Activated CD4-positive, alpha-beta T cell treated with anti-CD3 and anti-CD28 coated beads, Interleukin-2, amount 10 ng/mL, durations not matched to agents 7 days and 5 days (primary cell): ENCODE results near the gene ENTREP1. TPM values are rescaled to one million over a fixed set of nuclear protein-coding genes. Genes with fewer than 3 reads are reported as not detected.

Experiments used
- CTCF ChIA-PET: fragments of 350-600 bp; sonication (Branson Sonifier 250); formaldehyde crosslinking; loops from one replicate; lab custom pipeline; 2021; ENCODE audit warnings: antibody characterized with exemption; lab: Charles Lee
- POLR2A ChIA-PET: fragments of 350-600 bp; sonication (Branson Sonifier 250); formaldehyde crosslinking; loops from one replicate; lab custom pipeline; 2021; ENCODE audit warnings: antibody characterized with exemption; lab: Charles Lee
- DNase-seq: peaks from one replicate; pipeline ENCODE4 v3.0.0-alpha.2; 2020
- H3K27ac Mint-ChIP-seq: one replicate; pipeline ENCODE4 v1.8.0; 2021; ENCODE audit warnings: mild to moderate bottlenecking, moderate library complexity, mixed read lengths
- H3K27me3 Mint-ChIP-seq: one replicate; pipeline ENCODE4 v1.8.0; 2021; ENCODE audit warnings: mixed read lengths
- H3K36me3 Mint-ChIP-seq: one replicate; pipeline ENCODE4 v1.8.0; 2021; ENCODE audit warnings: low read depth, mixed read lengths
- H3K4me1 Mint-ChIP-seq: one replicate; pipeline ENCODE4 v1.8.0; 2021; ENCODE audit warnings: mixed read lengths
- H3K4me3 Mint-ChIP-seq: one replicate; pipeline ENCODE4 v1.8.0; 2021; ENCODE audit warnings: mild to moderate bottlenecking, moderate library complexity, mixed read lengths
- H3K9me3 Mint-ChIP-seq: one replicate; pipeline ENCODE4 v1.8.0; 2021; ENCODE audit warnings: mixed read lengths
- total RNA-seq, 2 experiments: library from RNA; stranded (reverse); gene quantifications; one replicate each; pipeline ENCODE4 v1.2.3, GENCODE V29; 2021

The ENTREP1 gene
- total RNA-seq, 2 experiments from 2014 or later: not detected

- H3K27ac Mint-ChIP-seq: no peak overlapping the region
- H3K4me1 Mint-ChIP-seq: no peaks in the 10 kb centered on the region
- ChIA-PET POLR2A (no interaction called here), CTCF (no interaction called here)
- DNase-seq: no peak
- H3K9me3 Mint-ChIP-seq: no peaks in the 10 kb centered on the region
- no peaks in the 10 kb centered on the region for H3K36me3 Mint-ChIP-seq
- H3K27me3 Mint-ChIP-seq: peaks cover 21% of the 10 kb centered on the region
- no peak overlapping the region for H3K4me3 Mint-ChIP-seq
Observed at GRCh38 chr9:69357030-69357775, 32.2 kb downstream of the ENTREP1 start.

GRCh38 chr9:69357821-69358220 lies 32.8 kb downstream of the ENTREP1 start:
- no peak for DNase-seq
- Mint-ChIP-seq H3K4me3 (no peak overlapping the region), H3K36me3 (no peaks in the 10 kb centered on the region), H3K27me3 (peaks cover 21% of the 10 kb centered on the region), H3K4me1 (no peaks in the 10 kb centered on the region), H3K9me3 (no peaks in the 10 kb centered on the region), H3K27ac (no peak overlapping the region)
- CTCF ChIA-PET: no interaction called here
- POLR2A ChIA-PET: no interaction called here

DNA sequence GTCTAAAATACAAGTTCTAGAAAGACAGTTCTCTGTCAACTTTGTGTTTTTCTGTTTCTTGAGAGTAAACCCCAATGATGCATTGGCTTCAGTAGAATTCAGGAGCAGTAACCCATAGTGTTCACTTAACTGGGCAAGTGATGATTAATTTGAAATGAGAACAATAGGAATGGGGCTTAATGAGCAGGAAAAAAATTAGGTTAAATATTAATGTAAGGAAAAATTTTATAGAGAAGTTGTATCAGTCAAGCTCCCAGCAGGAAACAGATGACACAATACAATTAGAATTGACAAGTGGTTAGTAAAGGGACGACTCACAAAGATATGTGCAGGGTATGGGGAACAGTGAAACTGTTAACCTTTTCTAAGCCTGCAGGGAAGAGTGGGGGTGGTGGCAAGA lies 38.2 kb downstream of the ENTREP1 start:
- H3K27me3 Mint-ChIP-seq: peaks cover 31% of the 10 kb centered on the region
- H3K4me1 Mint-ChIP-seq: no peaks in the 10 kb centered on the region
- CTCF ChIA-PET: no interaction called here
- H3K9me3 Mint-ChIP-seq: no peaks in the 10 kb centered on the region
- no peak overlapping the region for H3K4me3 Mint-ChIP-seq
- H3K27ac Mint-ChIP-seq: no peak overlapping the region
- POLR2A ChIA-PET: no interaction called here
- no peaks in the 10 kb centered on the region for H3K36me3 Mint-ChIP-seq
- DNase-seq: no peak

DNA sequence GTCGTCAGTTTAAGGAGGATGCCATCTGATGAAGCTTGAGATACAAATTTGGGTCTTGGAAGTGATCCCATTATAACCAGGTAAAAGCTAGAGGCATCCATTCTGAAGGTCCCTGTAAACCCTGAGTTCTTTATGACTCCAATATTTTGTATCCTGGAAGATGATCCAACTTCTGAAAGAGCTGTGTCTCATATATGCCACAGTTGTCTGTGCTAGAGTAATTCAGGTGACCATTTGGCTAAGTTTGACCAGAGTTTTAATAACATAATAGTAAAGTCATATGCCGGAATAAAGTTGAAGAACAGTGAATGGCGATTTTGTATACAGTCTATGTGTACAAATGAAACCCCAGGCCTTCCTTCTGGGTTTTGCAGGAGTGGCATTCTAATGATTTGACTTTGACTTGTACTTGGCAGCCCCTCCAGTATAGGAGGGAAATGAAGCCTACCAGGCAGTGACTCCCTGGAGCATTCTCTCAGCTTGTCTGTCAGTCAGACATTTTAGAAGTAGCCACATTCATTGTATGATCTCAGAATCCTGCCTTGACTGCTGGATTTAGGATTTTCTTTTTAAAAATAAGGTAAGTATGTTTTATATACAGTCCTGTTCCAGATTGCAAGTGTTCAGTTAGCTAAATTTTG lies 39.6 kb downstream of the ENTREP1 start:
- Mint-ChIP-seq H3K36me3 (no peaks in the 10 kb centered on the region), H3K27me3 (peaks cover 27% of the 10 kb centered on the region), H3K4me1 (no peaks in the 10 kb centered on the region), H3K27ac (no peak overlapping the region), H3K9me3 (no peaks in the 10 kb centered on the region), H3K4me3 (no peak overlapping the region)
- CTCF ChIA-PET: no interaction called here
- POLR2A ChIA-PET: no interaction called here
- no peak for DNase-seq

GRCh38 chr9:69370430-69370829 lies 45.4 kb downstream of the ENTREP1 start:
- no peaks in the 10 kb centered on the region for H3K4me1 Mint-ChIP-seq
- peaks cover 22% of the 10 kb centered on the region for H3K27me3 Mint-ChIP-seq
- H3K27ac Mint-ChIP-seq: no peak overlapping the region
- DNase-seq: no peak
- no peak overlapping the region for H3K4me3 Mint-ChIP-seq
- CTCF ChIA-PET: no interaction called here
- no peaks in the 10 kb centered on the region for H3K9me3 Mint-ChIP-seq
- no peaks in the 10 kb centered on the region for H3K36me3 Mint-ChIP-seq
- POLR2A ChIA-PET: no interaction called here

GRCh38 chr9:69371001-69371400 lies 46.0 kb downstream of the ENTREP1 start:
- Mint-ChIP-seq H3K4me1 (no peaks in the 10 kb centered on the region), H3K27ac (no peak overlapping the region), H3K4me3 (no peak overlapping the region), H3K36me3 (no peaks in the 10 kb centered on the region), H3K27me3 (peaks cover 21% of the 10 kb centered on the region), H3K9me3 (no peaks in the 10 kb centered on the region)
- ChIA-PET POLR2A (no interaction called here), CTCF (interaction anchor here (0.6 kb wide), 1 partner anchor 326 kb away, joined by 3 read pairs; no protein-coding TSS in a partner anchor)
- no peak for DNase-seq

GRCh38 chr9:69376651-69377050 lies 51.6 kb downstream of the ENTREP1 start:
- Mint-ChIP-seq H3K27ac (no peak overlapping the region), H3K4me1 (no peaks in the 10 kb centered on the region), H3K4me3 (no peak overlapping the region), H3K36me3 (no peaks in the 10 kb centered on the region), H3K9me3 (no peaks in the 10 kb centered on the region), H3K27me3 (peaks cover 5% of the 10 kb centered on the region)
- DNase-seq: no peak
- ChIA-PET CTCF (no interaction called here), POLR2A (no interaction called here)

- Mint-ChIP-seq H3K4me3 (no peak overlapping the region), H3K4me1 (no peaks in the 10 kb centered on the region), H3K36me3 (no peaks in the 10 kb centered on the region), H3K27me3 (peaks cover 5% of the 10 kb centered on the region), H3K9me3 (no peaks in the 10 kb centered on the region), H3K27ac (no peak overlapping the region)
- no peak for DNase-seq
- ChIA-PET CTCF (no interaction called here), POLR2A (no interaction called here)
Observed at GRCh38 chr9:69377291-69377690, 52.3 kb downstream of the ENTREP1 start.

GRCh38 chr9:69377981-69378380 lies 53.0 kb downstream of the ENTREP1 start:
- CTCF ChIA-PET: no interaction called here
- Mint-ChIP-seq H3K9me3 (no peaks in the 10 kb centered on the region), H3K27ac (no peak overlapping the region), H3K4me3 (no peak overlapping the region), H3K36me3 (no peaks in the 10 kb centered on the region), H3K4me1 (no peaks in the 10 kb centered on the region), H3K27me3 (peaks cover 5% of the 10 kb centered on the region)
- no peak for DNase-seq
- POLR2A ChIA-PET: no interaction called here

- Mint-ChIP-seq H3K36me3 (no peaks in the 10 kb centered on the region), H3K27me3 (peaks cover 5% of the 10 kb centered on the region), H3K9me3 (no peaks in the 10 kb centered on the region), H3K27ac (no peak overlapping the region), H3K4me3 (no peak overlapping the region), H3K4me1 (no peaks in the 10 kb centered on the region)
- DNase-seq: no peak
- ChIA-PET CTCF (no interaction called here), POLR2A (no interaction called here)
Observed at GRCh38 chr9:69379270-69379982, 54.4 kb downstream of the ENTREP1 start.

- H3K9me3 Mint-ChIP-seq: no peaks in the 10 kb centered on the region
- no peak for DNase-seq
- ChIA-PET POLR2A (no interaction called here), CTCF (no interaction called here)
- no peaks in the 10 kb centered on the region for H3K36me3 Mint-ChIP-seq
- H3K27ac Mint-ChIP-seq: no peak overlapping the region
- H3K4me3 Mint-ChIP-seq: no peak overlapping the region
- no peaks in the 10 kb centered on the region for H3K4me1 Mint-ChIP-seq
- peaks cover 4% of the 10 kb centered on the region for H3K27me3 Mint-ChIP-seq
Observed at GRCh38 chr9:69380301-69380700, 55.3 kb downstream of the ENTREP1 start.

GRCh38 chr9:69380811-69381210 lies 55.8 kb downstream of the ENTREP1 start:
- H3K4me1 Mint-ChIP-seq: no peaks in the 10 kb centered on the region
- CTCF ChIA-PET: no interaction called here

GRCh38 chr9:69382135-69382534 lies 57.1 kb downstream of the ENTREP1 start:
- ChIA-PET CTCF (no interaction called here), POLR2A (no interaction called here)
- H3K4me3 Mint-ChIP-seq: no peak overlapping the region
- H3K27ac Mint-ChIP-seq: no peak overlapping the region
- no peaks in the 10 kb centered on the region for H3K4me1 Mint-ChIP-seq
- no peaks in the 10 kb centered on the region for H3K36me3 Mint-ChIP-seq
- H3K27me3 Mint-ChIP-seq: peaks cover 5% of the 10 kb centered on the region
- no peaks in the 10 kb centered on the region for H3K9me3 Mint-ChIP-seq
- no peak for DNase-seq

More at GRCh38 chr9:69380811-69381210, 55.8 kb downstream of the ENTREP1 start:
- no peak overlapping the region for H3K4me3 Mint-ChIP-seq
- DNase-seq: no peak
- no peaks in the 10 kb centered on the region for H3K36me3 Mint-ChIP-seq
- POLR2A ChIA-PET: no interaction called here
- no peaks in the 10 kb centered on the region for H3K9me3 Mint-ChIP-seq
- no peak overlapping the region for H3K27ac Mint-ChIP-seq
- peaks cover 5% of the 10 kb centered on the region for H3K27me3 Mint-ChIP-seq
